CD14-positive monocyte (primary cell): ENCODE results near the gene ARMC9. TPM values are rescaled to one million over a fixed set of nuclear protein-coding genes. Genes with fewer than 3 reads are reported as not detected.

ENCODE experiments used
- DNase-seq, 3 donors: peaks; one replicate each; pipeline ENCODE4 v3.0.0-alpha.2; 2011 to 2022
- H2AFZ ChIP-seq: 2 replicates; pipeline ENCODE4 v1.6.0; 2012; ENCODE audit warnings: mild to moderate bottlenecking, low read depth, low read length, inconsistent platforms; ENCODE audit not compliant: insufficient read depth, poor library complexity, severe bottlenecking
- H3K27ac ChIP-seq, 2 donors: 1 replicate in 1 of 2; 2 replicates in 1 of 2; pipeline ENCODE4 v1.5.1; 2012 to 2013; ENCODE audit warnings: low read length in 2 of 2, control low read depth in 1 of 2, inconsistent platforms in 1 of 2, low read depth in 1 of 2, mild to moderate bottlenecking in 1 of 2
- H3K27me3 ChIP-seq, 2 donors: one replicate each; pipeline versions ENCODE4 v1.6.0 to v1.6.1; 2011 to 2013; ENCODE audit warnings: low read length in 2 of 2; ENCODE audit not compliant: control insufficient read depth in 2 of 2, insufficient read depth in 2 of 2
- H3K36me3 ChIP-seq, 2 donors: replicated peaks in 1 of 2; 1 replicate in 1 of 2; 2 replicates in 1 of 2; pipeline versions ENCODE4 v1.5.1 to v1.6.1; 2012 to 2013; ENCODE audit warnings: low read length in 2 of 2, control low read depth in 1 of 2, inconsistent platforms in 1 of 2, mild to moderate bottlenecking in 1 of 2; ENCODE audit not compliant: insufficient read depth in 2 of 2, control insufficient read depth in 1 of 2
- H3K4me1 ChIP-seq, 2 donors: 1 replicate in 1 of 2; 2 replicates in 1 of 2; pipeline versions ENCODE4 v1.5.1 to v1.6.1; 2012 to 2013; ENCODE audit warnings: low read length in 2 of 2, control low read depth in 1 of 2, inconsistent platforms in 1 of 2, mild to moderate bottlenecking in 1 of 2, moderate library complexity in 1 of 2; ENCODE audit not compliant: insufficient read depth in 2 of 2, control insufficient read depth in 1 of 2
- H3K4me2 ChIP-seq: replicated peaks from 2 replicates; pipeline ENCODE3; 2012; ENCODE audit warnings: low read length, moderate library complexity, mild to moderate bottlenecking; ENCODE audit not compliant: poor library complexity, severe bottlenecking; ENCODE audit errors: extremely low read depth
- H3K4me3 ChIP-seq, 3 experiments: fragments of 200-600 bp in 1 of 3; sonication (generic) in 1 of 3; replicated peaks in 1 of 3; 1 replicate in 2 of 3; 2 replicates in 1 of 3; pipeline ENCODE4 v1.5.1; 2011 to 2013; ENCODE audit warnings: low read length in 3 of 3, mild to moderate bottlenecking in 3 of 3, control low read depth in 2 of 3, low read depth in 2 of 3, inconsistent platforms in 1 of 3, moderate library complexity in 1 of 3
- H3K79me2 ChIP-seq: 2 replicates; pipeline ENCODE4 v1.6.0; 2012; ENCODE audit warnings: mild to moderate bottlenecking, control low read depth, inconsistent platforms, low read length, moderate library complexity; ENCODE audit not compliant: insufficient read depth
- H3K9ac ChIP-seq: 2 replicates; pipeline ENCODE4 v1.6.0; 2017; ENCODE audit warnings: low read length, mild to moderate bottlenecking; ENCODE audit not compliant: insufficient read depth, poor library complexity, severe bottlenecking
- H3K9me3 ChIP-seq, 2 donors: replicated peaks in 1 of 2; 1 replicate in 1 of 2; 2 replicates in 1 of 2; pipeline versions ENCODE4 v1.5.1 to v1.6.1; 2012 to 2013; ENCODE audit warnings: low read length in 2 of 2, control low read depth in 1 of 2; ENCODE audit not compliant: control insufficient read depth in 1 of 2, insufficient read depth in 1 of 2
- H4K20me1 ChIP-seq: 2 replicates; pipeline ENCODE4 v1.6.0; 2012; ENCODE audit warnings: mild to moderate bottlenecking, low read length, control low read depth, moderate library complexity; ENCODE audit not compliant: insufficient read depth
- H3K27ac Mint-ChIP-seq, 7 donors: one replicate each; pipeline ENCODE4 v1.8.0; 2020; ENCODE audit warnings: mild to moderate bottlenecking in 7 of 7, mixed read lengths in 7 of 7, moderate library complexity in 6 of 7, inconsistent platforms in 2 of 7
- H3K27me3 Mint-ChIP-seq, 3 donors: one replicate each; pipeline ENCODE4 v1.8.0; 2021 to 2022; ENCODE audit warnings: low read depth in 3 of 3, mild to moderate bottlenecking in 3 of 3, mixed read lengths in 3 of 3, moderate library complexity in 3 of 3, inconsistent platforms in 1 of 3
- H3K36me3 Mint-ChIP-seq, 2 donors: one replicate each; pipeline ENCODE4 v1.8.0; 2020; ENCODE audit warnings: mixed read lengths in 2 of 2, inconsistent platforms in 1 of 2, mild to moderate bottlenecking in 1 of 2
- H3K4me1 Mint-ChIP-seq: one replicate; pipeline ENCODE4 v1.8.0; 2020; ENCODE audit warnings: mild to moderate bottlenecking, mixed read lengths
- H3K4me3 Mint-ChIP-seq, 2 donors: one replicate each; pipeline ENCODE4 v1.8.0; 2020; ENCODE audit warnings: mild to moderate bottlenecking in 2 of 2, mixed read lengths in 2 of 2, moderate library complexity in 1 of 2
- H3K9me3 Mint-ChIP-seq, 7 donors: one replicate each; pipeline ENCODE4 v1.8.0; 2020 to 2022; ENCODE audit warnings: mixed read lengths in 7 of 7, mild to moderate bottlenecking in 6 of 7, moderate library complexity in 6 of 7, inconsistent platforms in 2 of 7
- CTCF ChIP-seq: fragments of 200-600 bp; IDR thresholded peaks from one replicate; pipeline ENCODE4 v1.8.0; 2022; ENCODE audit warnings: antibody characterized with exemption, mild to moderate bottlenecking
- WGBS: methylation state at CpG from one replicate; pipeline ENCODE4 v1.1.5; 2013; ENCODE audit warnings: missing lambda C conversion rate; ENCODE audit not compliant: insufficient coverage; 5-methylcytosine and 5-hydroxymethylcytosine counted together
- intact Hi-C, 2 donors: fragments of 100-400 bp; cut with micrococcal nuclease; formaldehyde crosslinking; loops; one replicate each; pipeline versions ENCODE4 v1.15.0 to v1.15.1; 2023
- polyA plus RNA-seq, 3 donors: library from polyadenylated mRNA; depleted of rRNA in 1 of 3; unstranded in 2 of 3; stranded (reverse) in 1 of 3; fragments of 300-500 nt in 2 of 3; fragments of >200 nt in 1 of 3; fragmentation: Illumina TruSeq in 2 of 3; gene quantifications; 1 replicate in 2 of 3; 2 replicates in 1 of 3; pipeline ENCODE4 v1.2.3, GENCODE V29; 2012 to 2021

Gene ARMC9
- polyA plus RNA-seq, 3 donors: 0.07 to 0.27 TPM; not detected in 1

- no peak for TF ChIP-seq CTCF
- Mint-ChIP-seq H3K36me3 (no peaks in the 10 kb centered on the region), H3K4me3 (no peak overlapping the region), H3K27me3 (peaks cover 0 to 2% (median 0%) of the 10 kb centered on the region in 3 donors), H3K27ac (no peak overlapping the region), H3K9me3 (peaks cover 0 to 7% (median 3%) of the 10 kb centered on the region in 7 donors), H3K4me1 (peaks cover 13% of the 10 kb centered on the region)
- Histone ChIP-seq H3K9me3 (peaks cover 0 to 5% of the 10 kb centered on the region in 2 donors), H3K36me3 (no peaks in the 10 kb centered on the region), H3K79me2 (no peaks in the 10 kb centered on the region), H3K9ac (no peak overlapping the region), H3K27ac (no peak overlapping the region), H4K20me1 (no peaks in the 10 kb centered on the region), H3K4me2 (no peak overlapping the region), H3K27me3 (no peaks in the 10 kb centered on the region), H2AFZ (no peak overlapping the region), H3K4me3 (no peak overlapping the region), H3K4me1 (peaks cover 13 to 15% of the 10 kb centered on the region in 2 donors)
- intact Hi-C loops: no loop called here
- no peak for DNase-seq
- 92% methylated on average over 7 of the region's 7 CpGs for WGBS
Observed at GRCh38 chr2:231357048-231357447, 158.6 kb downstream of the ARMC9 start.

GRCh38 chr2:231357931-231358330 is 159.5 kb downstream of the ARMC9 start:
- H3K4me1 ChIP-seq: peaks cover 22 to 24% of the 10 kb centered on the region in 2 donors
- H3K36me3 ChIP-seq: no peaks in the 10 kb centered on the region
- H3K4me2 ChIP-seq: no peak overlapping the region
- H3K9me3 ChIP-seq: peaks cover 0 to 5% of the 10 kb centered on the region in 2 donors
- no peaks in the 10 kb centered on the region for H4K20me1 ChIP-seq
- peaks cover 22% of the 10 kb centered on the region for H3K4me1 Mint-ChIP-seq
- H3K9me3 Mint-ChIP-seq: peaks cover 0 to 7% (median 3%) of the 10 kb centered on the region in 7 donors
- H2AFZ ChIP-seq: no peak overlapping the region
- no peak overlapping the region for H3K9ac ChIP-seq
- no peaks in the 10 kb centered on the region for H3K27me3 ChIP-seq
- no peak overlapping the region for H3K4me3 ChIP-seq
- H3K27me3 Mint-ChIP-seq: peaks cover 0 to 2% (median 0%) of the 10 kb centered on the region in 3 donors
- H3K4me3 Mint-ChIP-seq: no peak overlapping the region
- intact Hi-C loops: no loop called here
- TF ChIP-seq CTCF: no peak
- H3K27ac Mint-ChIP-seq: peak overlapping the region in 1 of 7 donors; percentile 82
- no peak for DNase-seq
- 73% methylated on average over 3 of the region's 4 CpGs for WGBS
- no peaks in the 10 kb centered on the region for H3K36me3 Mint-ChIP-seq
- no peaks in the 10 kb centered on the region for H3K79me2 ChIP-seq
- no peak overlapping the region for H3K27ac ChIP-seq
